HG02642 (cell line): ENCODE data around the gene EPHB4.
"Not testable (repeated sequence)": the region's sequence is repeated elsewhere in the genome, so short reads cannot be mapped to it uniquely, and the experiment has no call there.

ENCODE experiments used
- ATAC-seq: cut with Tn5 transposase; IDR thresholded peaks from one replicate; pipeline ENCODE4 v1.9.1; 2021; ENCODE audit warnings: mild to moderate bottlenecking; ENCODE audit not compliant: unreplicated experiment, poor library complexity

EPHB4 gene

DNA sequence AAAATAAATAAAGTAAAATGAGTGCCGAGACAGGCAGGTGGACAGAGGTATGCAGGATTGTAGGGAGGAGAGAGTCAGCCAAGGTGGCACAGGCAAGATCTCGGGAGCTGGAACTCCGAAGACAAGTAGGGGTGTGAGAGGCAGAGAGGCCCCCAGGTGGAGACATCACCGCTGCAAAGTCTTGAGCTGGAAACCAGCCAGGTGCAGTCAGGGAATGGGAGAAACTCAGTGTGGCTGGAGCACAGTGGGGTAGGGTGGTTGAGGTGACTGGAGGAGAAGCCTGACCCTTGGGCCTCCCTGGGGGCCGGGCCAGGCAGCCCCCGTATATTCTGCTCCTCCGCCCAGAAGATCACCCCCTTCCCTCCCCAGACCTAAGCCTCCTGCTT lies 4.2 kb downstream of the EPHB4 start:
- ATAC-seq = no peak

DNA sequence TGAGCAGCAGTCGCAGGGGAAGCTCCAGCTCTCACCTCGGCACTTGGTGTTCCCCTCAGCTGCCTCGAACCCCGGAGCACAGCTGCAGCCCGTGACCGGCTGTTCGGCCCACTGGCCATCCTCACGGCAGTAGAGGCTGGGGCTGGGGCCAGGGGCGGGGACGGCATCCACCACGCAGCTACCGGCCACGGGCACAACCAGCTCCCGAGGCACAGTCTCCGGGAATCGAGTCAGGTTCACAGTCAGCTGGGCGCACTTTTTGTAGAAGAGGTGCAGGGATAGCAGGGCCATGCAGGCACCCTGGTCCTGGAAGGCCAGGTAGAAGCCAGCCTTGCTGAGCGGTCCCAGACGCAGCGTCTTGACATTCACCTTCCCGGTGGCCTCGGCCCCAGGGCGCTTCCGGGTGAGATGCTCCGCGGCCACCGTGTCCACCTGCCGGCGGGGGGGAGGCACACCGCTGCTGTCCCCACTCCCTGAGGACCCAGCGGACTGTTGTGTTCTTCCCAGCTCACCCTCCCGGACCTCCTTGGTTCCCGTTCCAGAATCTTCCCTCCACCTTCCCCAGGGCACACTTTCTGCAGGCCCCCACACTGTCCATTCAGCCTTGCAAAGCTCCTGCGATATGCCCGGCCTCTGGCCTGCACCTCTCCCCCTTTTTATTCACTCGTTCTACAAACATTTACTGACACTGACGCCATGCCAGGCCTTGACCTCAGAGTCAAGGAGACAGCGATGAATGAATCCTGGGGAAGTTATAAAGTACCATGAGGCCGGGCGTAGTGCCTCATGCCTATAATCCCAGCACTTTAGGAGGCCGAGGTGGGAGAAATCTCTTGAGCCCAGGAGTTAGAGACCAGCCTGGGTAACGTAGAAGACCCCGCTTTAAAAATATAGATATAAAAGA lies 4.8 kb downstream of the EPHB4 start:
- no peak for ATAC-seq

DNA sequence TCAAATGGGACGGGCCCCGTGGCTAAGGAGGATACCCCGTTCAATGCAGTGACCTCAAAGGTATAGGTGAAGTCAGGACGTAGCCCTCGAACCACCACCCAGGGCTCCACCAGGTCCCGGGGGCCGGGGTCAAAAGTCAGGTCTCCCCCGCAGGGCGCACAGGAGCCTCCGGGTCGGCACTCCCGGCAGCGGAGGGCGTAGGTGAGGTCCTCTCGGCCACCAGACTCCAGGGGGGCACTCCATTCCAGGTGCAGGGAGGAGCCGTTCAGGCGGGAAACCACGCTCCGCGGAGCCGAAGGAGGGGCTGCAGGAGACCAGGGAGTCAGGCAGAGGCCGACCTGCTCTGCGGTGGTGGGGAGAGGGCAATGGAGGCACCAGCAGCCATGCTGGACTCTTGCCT lies 7.7 kb downstream of the EPHB4 start:
- ATAC-seq = no peak

DNA sequence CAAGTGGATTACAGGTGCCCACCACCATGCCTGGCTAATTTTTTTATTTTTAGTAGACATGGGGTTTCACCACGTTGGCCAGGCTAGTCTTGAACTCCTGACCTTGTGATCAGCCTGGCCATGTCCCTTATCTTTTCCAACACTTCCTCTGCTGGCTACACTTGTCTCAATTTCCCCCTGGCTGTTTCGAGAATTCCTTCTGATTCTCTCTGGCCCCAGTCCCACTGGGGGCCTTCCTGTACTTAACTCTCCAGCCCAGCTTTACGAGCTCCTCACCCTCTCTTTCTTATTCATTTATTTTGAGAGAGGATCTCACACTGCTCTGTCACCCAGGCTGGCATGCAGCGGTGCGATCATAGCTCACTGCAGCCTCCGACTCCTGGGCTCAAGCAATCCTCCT lies 8.5 kb downstream of the EPHB4 start:
- ATAC-seq = no peak

DNA sequence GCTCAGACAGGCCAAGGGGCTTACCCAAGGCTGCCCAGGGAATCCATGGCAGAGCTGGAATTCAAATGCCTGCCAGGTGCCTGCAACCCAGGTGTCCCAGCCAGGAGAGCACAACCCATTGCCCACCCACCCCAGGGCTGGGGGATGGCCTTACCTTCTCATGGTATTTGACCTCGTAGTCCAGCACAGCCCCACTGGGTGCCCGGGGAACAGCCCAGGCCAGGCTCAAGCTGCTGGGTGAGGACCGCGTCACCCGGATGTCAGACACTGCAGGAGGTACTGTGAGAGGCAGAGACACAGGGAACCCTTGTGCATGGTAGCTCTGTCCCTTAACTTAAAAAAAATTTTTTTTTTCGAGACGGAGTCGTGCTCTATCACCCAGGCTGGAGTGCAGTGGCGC lies 9.0 kb downstream of the EPHB4 start:
- ATAC-seq = no peak

DNA sequence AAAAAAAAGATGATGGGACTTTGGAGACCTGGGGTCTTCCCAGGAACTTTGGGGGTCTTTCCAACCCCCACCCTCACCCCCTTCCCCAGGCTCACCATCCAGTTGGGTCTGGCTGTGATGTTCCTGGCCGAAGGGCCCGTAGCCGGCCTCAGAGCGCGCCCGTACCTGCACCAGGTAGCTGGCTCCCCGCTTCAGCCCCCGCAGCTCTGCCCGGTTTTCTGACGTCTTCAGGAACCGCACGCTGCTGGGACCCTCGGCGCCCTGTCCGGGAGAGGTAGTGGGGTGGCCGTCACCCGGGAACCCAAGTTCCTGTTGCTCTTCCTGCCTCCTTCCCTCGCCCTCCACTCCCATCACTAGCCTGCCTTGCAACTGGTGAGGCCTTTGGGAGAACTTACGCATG lies 10.2 kb downstream of the EPHB4 start:
- no peak for ATAC-seq

DNA sequence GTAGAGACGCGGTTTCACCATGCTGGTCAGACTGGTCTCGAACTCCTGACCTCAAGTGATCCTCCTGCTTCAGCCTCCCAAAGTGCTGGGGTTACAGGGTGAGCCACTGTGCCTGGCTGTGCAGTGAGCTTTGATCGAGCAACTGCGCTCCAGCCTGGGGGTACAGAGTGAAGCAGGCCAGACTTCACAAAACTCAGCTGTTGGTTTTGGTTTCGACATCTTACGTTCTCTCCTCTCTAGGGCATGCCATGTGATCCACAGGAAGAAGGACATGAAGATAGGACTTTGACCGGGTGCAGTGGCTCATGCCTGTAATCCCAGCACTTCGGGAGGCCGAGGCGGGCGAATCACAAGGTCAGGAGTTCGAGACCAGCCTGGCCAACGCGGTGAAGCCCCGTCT lies 10.8 kb downstream of the EPHB4 start:
- not testable (repeated sequence) for ATAC-seq

DNA sequence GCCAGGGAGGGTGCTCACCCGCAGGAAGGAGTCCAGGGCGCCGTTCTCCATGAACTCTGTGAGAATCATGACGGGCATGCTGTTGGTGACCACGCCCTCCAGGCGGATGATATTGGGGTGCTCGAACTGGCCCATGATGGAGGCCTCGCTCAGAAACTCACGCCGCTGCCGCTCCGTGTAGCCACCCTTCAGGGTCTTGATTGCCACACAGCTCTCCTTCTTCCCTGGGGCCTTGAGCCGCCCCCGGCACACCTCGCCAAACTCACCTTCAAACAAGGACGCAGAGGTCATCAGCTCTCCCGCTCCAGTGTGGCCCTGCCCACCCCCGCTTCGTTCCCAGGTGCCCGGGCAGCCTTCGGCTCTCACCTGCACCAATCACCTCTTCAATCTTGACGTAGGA lies 14.6 kb downstream of the EPHB4 start:
- no peak for ATAC-seq

DNA sequence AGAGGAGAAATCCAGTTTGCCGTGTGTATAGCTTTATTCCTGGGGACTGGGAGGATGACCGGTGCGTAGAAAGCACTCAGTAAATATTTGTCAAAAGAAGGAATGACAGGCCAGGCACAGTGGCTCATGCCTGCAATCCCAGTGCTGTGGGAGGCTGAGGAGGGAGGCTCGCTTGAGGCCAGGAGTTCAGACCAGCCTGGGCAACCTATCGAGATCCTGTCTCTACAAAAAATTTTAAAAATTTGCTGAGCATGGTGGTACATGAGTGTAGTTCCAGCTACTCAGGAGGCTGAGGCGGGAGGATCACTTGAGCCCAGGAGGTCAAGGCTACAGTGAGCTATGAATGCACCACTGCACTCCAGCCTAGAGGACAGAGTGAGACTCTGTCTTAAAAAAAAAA lies 15.8 kb downstream of the EPHB4 start:
- ATAC-seq = no peak

DNA sequence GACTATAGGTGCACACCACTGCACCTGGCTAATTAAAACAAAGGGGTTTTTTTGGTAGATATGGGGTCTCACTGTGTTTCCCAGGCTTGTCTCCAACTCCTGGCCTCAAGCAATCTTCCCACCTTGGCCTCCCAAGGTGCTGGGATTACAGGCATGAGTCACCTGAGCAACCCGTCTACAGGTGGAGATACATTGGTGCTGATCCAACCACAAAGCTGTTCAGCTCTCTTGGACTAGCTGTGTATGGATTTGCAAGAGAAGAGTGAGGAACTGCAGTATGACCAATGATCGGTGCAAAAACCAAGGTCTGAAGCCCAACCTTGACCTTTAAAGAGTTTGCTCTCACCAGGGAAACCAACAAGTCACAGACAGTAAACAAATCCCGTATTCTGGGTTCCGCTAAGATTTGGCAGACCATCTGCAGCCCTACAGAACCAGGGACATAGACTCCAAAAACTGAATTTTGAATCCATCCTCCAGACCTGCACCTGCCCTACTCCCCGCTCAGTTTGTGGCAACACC lies 18.9 kb downstream of the EPHB4 start:
- ATAC-seq = no peak

DNA sequence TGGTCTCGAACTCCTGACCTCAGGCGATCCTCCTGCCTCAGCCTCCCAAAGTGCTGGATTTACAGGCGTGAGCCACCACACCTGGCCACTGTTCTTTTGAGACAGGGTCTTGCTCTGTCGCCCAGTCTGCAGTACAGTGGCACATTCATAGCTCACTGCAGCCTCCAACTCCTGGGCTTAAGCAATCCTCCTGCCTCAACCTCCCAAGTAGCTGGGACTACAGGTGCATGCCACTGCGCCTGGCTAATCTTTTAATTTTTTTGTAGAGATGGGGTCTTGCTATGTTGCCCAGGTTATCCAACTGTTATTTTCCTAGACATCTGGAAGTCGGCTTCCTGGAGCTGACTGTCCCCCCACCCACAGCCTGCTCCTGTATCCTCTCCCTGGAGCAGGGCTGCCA lies 20.4 kb downstream of the EPHB4 start:
- not testable (repeated sequence) for ATAC-seq

DNA sequence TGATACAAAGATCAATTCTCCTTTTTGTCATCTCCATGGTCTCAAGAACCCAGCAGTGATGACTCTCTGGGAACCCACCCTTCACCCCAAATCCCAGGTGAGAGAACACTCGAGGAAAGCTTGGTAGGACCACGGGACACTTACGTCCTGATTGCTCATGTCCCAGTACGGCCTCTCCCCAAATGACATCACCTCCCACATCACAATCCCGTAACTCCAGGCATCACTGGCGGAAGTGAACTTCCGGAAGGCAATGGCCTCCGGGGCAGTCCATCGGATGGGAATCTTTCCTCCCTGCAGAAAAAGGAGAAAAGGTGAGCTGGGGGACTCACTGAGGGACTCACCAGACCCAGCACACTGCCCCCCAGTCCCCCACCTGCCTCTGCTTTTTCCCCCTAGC lies 21.0 kb downstream of the EPHB4 start:
- no peak for ATAC-seq

DNA sequence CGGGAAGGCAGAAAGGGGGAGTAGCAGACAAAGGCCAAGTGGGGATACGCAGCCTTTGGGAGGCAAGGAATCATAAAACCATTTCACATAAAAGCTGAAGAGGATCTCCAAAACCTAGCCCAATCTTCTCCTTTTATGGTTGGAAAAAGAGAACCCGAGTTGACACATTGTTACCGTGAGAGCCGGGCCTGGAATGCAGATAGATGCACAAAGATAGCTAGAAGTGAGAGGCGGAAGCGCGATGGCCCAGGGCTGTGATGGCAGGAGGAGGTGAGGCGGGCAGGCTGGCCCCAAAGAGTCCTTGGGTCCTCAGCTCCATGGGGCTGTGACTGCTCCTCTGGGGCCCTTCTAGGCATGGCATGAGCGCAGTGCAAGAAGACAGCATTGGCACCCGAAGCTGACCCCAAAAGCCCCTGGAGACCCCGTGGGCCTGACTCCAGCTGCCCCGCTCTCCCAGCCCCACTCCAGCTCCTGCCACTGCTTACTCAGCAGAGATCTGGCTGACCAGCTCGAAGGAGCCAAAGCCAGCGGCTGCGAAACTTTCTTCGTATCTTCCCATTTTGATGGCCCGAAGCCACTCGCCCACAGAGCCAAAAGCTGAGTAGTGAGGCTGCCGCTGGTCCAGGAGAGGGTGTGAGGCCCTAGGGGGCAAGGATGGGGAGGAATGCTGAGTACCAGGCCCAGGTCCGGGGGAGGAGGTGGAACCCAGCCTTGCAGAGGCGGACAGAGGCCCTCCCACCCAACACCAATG lies 22.5 kb downstream of the EPHB4 start:
- ATAC-seq = no peak

DNA sequence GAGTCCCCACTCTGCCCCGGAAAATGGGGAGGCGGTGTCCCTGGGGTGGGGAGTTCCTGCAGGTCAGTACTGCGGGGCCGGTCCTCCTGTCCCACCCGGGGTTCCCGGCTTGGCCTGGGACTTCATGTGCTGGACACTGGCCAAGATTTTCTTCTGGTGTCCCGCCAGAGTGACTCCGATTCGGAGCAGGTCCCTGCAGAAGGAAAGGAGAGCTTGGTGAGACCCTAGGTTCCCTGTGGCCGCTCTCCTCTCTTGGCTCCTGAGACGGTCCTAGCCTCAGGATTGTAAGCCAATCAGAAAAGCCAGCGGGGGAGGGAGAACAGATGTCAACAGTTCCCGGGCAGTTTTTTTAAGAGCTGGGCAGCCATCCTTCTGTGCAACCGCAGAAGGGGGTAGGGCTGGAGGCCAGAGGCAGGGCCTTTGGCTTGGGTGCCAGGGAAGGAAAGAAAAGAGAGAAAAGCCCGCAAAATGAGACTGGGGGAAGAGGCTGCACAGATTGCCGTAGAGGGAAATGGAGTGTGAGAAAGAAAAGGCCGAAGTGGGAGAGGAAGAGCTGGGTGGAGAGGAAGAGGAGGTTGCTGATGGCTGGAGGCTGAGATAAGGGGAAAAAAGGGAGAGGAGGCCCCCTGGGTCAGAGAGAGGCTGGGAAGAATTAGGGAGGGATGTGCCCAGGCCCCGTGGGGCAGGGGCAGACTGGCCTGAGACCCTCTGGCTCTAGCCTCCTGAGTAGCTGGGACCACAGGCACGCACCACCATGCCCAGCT lies 23.7 kb downstream of the EPHB4 start:
- peak; percentile 95 for ATAC-seq

DNA sequence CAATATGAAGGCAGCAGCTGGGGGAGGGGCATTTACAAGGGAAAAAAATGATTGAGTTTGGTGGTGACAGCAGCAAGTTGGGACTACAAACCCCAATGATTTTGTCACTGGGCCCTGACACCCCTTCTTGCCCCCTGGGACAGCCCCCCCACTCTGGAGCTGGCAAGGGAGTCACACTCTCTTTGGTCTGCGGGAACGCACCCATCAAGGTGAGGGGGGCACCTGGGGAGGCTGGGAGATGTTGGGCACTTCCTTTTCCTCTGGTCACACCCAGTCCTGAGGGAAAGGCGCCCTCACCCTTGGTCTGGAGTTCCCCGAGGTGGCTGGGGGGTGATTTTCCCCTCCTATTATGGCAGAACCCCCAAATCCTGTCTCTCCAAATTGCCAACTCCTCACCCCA lies 24.4 kb downstream of the EPHB4 start:
- no peak for ATAC-seq

DNA sequence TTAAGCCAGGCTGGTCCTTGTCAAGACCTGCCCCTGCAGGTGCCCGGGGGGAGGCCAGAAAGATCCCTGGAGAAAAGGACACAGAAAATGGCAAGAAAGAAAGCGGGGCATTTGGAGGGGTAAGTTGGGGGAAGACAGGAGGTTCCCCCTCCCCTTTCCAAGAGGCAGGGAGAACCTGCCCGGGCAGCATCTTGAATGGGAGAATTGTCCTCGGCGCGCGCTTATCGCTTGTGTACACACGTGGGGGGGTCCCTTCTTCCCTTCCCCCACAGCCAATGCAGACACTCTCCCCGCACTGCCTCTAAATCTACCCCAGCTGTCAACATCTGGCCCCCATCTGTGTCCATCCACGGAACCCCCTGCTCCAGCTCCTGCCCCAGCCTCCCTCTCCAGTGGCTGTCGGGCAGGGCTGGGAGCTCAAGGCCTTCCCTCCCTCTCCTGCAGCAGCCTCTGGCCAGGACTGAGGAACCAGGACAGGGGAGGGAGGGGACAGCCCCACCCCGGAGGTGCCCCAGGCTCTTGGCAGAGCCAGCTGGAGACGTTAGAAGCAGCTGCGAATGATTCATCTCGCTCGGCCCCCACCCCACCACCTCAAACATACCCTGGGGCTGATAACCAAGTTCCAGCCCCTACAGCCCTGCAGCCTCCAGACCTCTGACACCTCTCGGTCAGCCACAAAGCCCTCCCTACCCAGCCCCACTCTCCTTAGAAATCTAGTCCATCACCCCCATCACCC lies 25.3 kb downstream of the EPHB4 start:
- ATAC-seq = no peak

DNA sequence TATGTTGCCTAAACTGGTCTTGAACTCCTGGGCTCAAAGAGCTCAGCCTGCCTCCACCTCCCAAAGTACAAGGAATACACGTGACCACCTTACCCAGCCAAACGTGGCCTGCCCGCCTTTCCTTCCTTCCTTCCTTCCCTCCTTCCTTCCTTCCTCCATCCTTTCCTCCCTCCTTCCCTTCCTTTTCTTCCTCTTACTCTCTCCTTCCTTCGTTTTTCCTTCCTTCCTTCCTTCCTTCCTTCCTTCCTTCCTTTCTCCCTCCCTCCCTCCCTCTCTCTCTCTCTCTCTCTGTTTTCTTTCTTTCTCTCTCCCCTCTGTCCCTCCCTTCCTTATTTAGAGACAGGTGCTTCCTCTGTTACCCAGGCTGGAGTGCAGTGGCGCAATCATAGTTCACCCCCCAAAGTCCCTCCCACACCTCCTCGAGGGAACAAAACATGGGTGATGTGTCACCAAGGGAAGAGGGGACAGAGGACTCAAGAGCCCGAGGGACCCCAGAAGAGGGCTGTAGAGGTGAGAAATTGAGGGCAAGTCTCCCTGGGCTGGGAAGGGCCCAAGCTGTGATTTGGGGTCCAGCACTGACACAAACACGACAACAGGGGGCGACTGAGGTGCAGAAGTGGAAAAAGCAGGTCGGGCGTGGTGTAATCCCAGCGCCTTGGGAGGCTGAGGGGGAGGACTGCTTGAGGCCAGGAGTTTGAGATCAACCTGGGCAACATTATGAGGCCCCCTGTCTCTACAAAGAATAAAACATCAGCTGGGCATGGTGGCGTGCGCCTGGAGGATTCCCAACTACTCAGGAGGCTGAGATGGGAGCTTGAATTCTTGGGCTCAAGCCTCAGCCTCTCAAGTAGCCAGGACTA lies 28.1 kb downstream of the EPHB4 start:
- no peak for ATAC-seq

DNA sequence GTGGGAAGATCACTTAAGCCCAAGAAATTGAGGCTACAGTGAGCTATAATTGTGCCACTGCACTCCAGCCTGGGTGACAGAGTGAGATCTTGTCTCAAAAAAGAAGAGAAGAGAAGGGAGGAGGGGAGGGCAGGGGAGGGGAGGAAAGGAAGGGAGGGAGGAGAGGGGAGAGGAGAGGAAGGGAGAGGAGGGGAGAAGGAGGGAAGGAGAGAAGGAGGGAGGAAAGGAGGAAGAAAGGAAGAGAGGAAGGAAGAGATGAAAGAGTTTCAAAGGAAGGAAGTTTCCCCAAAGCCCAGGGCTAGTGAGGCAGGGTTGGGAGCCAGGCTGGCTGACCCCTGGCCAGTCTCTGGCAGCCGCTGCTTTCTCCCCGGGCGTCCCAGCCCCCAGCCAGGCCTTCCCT lies 32.6 kb downstream of the EPHB4 start:
- no peak for ATAC-seq
